Body of pancreas (tissue), 4 donors: ENCODE measurements around the gene LRG1.
"Not testable (repeated sequence)": the region's sequence is repeated elsewhere in the genome, so short reads cannot be mapped to it uniquely, and the experiment has no call there.

Experiments used
- POLR2A ChIP-seq, 3 donors: fragments of 450-650 bp; IDR thresholded peaks; one replicate each; pipeline ENCODE4 v1.6.1; 2016; ENCODE audit warnings: antibody characterized with exemption in 3 of 3, mild to moderate bottlenecking in 2 of 3
- TF ChIP-seq, protein P1 (sequence below), 7 experiments: fragments of 450-650 bp in 4 of 7; fragments of 200-600 bp in 3 of 7; sonication (generic) in 3 of 7; IDR thresholded peaks; one replicate each; pipeline ENCODE4 v1.5.1; 2016 to 2019; ENCODE audit warnings: antibody characterized with exemption in 7 of 7

DNA sequence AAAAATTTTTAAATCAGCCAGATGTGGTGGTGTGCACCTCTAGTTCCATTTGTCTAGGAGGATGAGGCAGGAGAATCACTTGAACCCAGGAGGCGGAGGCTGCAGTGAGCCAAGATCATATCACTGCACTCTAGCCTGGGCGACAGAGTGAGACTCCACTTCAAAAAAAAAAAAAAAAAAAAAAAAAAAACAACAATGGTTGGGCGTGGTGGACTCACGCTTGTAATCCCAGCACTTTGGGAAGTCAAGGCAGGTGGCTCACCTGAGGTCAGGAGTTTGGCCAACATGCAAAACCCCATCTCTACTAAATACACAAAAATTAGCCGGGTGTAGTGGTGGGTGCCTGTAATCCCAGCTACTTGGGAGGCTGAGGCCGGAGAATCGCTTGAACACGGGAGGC is 12.5 kb downstream of the LRG1 start:
- TF ChIP-seq, protein P1, sequence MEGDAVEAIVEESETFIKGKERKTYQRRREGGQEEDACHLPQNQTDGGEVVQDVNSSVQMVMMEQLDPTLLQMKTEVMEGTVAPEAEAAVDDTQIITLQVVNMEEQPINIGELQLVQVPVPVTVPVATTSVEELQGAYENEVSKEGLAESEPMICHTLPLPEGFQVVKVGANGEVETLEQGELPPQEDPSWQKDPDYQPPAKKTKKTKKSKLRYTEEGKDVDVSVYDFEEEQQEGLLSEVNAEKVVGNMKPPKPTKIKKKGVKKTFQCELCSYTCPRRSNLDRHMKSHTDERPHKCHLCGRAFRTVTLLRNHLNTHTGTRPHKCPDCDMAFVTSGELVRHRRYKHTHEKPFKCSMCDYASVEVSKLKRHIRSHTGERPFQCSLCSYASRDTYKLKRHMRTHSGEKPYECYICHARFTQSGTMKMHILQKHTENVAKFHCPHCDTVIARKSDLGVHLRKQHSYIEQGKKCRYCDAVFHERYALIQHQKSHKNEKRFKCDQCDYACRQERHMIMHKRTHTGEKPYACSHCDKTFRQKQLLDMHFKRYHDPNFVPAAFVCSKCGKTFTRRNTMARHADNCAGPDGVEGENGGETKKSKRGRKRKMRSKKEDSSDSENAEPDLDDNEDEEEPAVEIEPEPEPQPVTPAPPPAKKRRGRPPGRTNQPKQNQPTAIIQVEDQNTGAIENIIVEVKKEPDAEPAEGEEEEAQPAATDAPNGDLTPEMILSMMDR (IDR thresholded peaks at IDR 0.05) = not testable (repeated sequence)
- TF ChIP-seq POLR2A (IDR thresholded peaks at IDR 0.05) = not testable (repeated sequence)
